ENCODE measurements around the gene MYCBP2. TPM values are rescaled to one million over a fixed set of nuclear protein-coding genes. Genes with fewer than 3 reads are reported as not detected.
"Not testable (repeated sequence)": the region's sequence is repeated elsewhere in the genome, so short reads cannot be mapped to it uniquely, and the experiment has no call there.

MYCBP2 gene
- total RNA-seq, 1 experiment from 2014 or later, result 51.8 TPM

GRCh38 chr13:77265336-77265735 is 61.6 kb downstream of the MYCBP2 start:
- Mint-ChIP-seq H3K9me3 (ENCODE audit: unreplicated experiment) (no peaks in the 10 kb centered on the region), H3K27ac (ENCODE audit: low read depth, unreplicated experiment) (no peak overlapping the region), H3K27me3 (ENCODE audit: insufficient read depth, unreplicated experiment) (no peaks in the 10 kb centered on the region), H3K36me3 (ENCODE audit: insufficient read depth, unreplicated experiment) (peaks cover 43% of the 10 kb centered on the region), H3K4me1 (ENCODE audit: insufficient read depth, unreplicated experiment) (no peaks in the 10 kb centered on the region), H3K4me3 (ENCODE audit: unreplicated experiment) (no peak overlapping the region)
- no peak for TF ChIP-seq CTCF (IDR thresholded peaks at IDR 0.05; ENCODE audit: unreplicated experiment)
- intact Hi-C loops (cut with micrococcal nuclease), result no loop called here
- POLR2A ChIA-PET, result interaction anchor here (0.6 to 1.2 kb wide), 4 partner anchors 20 to 63 kb away, joined by 3 to 4 read pairs (median 3); no protein-coding TSS in a partner anchor
- no TSS peak for BruUV-seq (replicated peaks)
- DNase-seq (ENCODE audit: unreplicated experiment), result no peak
- CTCF ChIA-PET, result interaction anchor here (1.0 kb wide), 1 partner anchor 300 kb away, joined by 6 read pairs; no protein-coding TSS in a partner anchor

- BruUV-seq (replicated peaks), result no TSS peak
- Mint-ChIP-seq H3K27ac (ENCODE audit: low read depth, unreplicated experiment) (no peak overlapping the region), H3K36me3 (ENCODE audit: insufficient read depth, unreplicated experiment) (peaks cover 40% of the 10 kb centered on the region), H3K9me3 (ENCODE audit: unreplicated experiment) (no peaks in the 10 kb centered on the region), H3K4me1 (ENCODE audit: insufficient read depth, unreplicated experiment) (no peaks in the 10 kb centered on the region), H3K27me3 (ENCODE audit: insufficient read depth, unreplicated experiment) (no peaks in the 10 kb centered on the region), H3K4me3 (ENCODE audit: unreplicated experiment) (no peak overlapping the region)
- ChIA-PET POLR2A (interaction anchor here (0.6 kb wide), 1 partner anchor 1435 kb away, joined by 3 read pairs; no protein-coding TSS in a partner anchor), CTCF (no interaction called here)
- intact Hi-C loops (cut with micrococcal nuclease), result no loop called here
- no peak for TF ChIP-seq CTCF (IDR thresholded peaks at IDR 0.05; ENCODE audit: unreplicated experiment)
- DNase-seq (ENCODE audit: unreplicated experiment), result no peak
These were observed 64.7 kb downstream of the MYCBP2 start for GRCh38 chr13:77262198-77262597.

- Mint-ChIP-seq H3K27ac (ENCODE audit: low read depth, unreplicated experiment) (no peak overlapping the region), H3K36me3 (ENCODE audit: insufficient read depth, unreplicated experiment) (peaks cover 13% of the 10 kb centered on the region), H3K4me1 (ENCODE audit: insufficient read depth, unreplicated experiment) (no peaks in the 10 kb centered on the region), H3K9me3 (ENCODE audit: unreplicated experiment) (no peaks in the 10 kb centered on the region), H3K27me3 (ENCODE audit: insufficient read depth, unreplicated experiment) (no peaks in the 10 kb centered on the region), H3K4me3 (ENCODE audit: unreplicated experiment) (no peak overlapping the region)
- POLR2A ChIA-PET, result no interaction called here
- CTCF ChIA-PET, result no interaction called here
- no TSS peak for BruUV-seq (replicated peaks)
- intact Hi-C loops (cut with micrococcal nuclease), result no loop called here
- no peak for DNase-seq (ENCODE audit: unreplicated experiment)
- no peak for TF ChIP-seq CTCF (IDR thresholded peaks at IDR 0.05; ENCODE audit: unreplicated experiment)
These were observed 75.9 kb downstream of the MYCBP2 start for GRCh38 chr13:77250975-77251374.

GRCh38 chr13:77245224-77245623 is 81.7 kb downstream of the MYCBP2 start:
- H3K27me3 Mint-ChIP-seq (ENCODE audit: insufficient read depth, unreplicated experiment); H3K4me1 Mint-ChIP-seq (ENCODE audit: insufficient read depth, unreplicated experiment); CTCF ChIA-PET; intact Hi-C loops (cut with micrococcal nuclease); DNase-seq (ENCODE audit: unreplicated experiment); H3K27ac Mint-ChIP-seq (ENCODE audit: low read depth, unreplicated experiment); H3K9me3 Mint-ChIP-seq (ENCODE audit: unreplicated experiment); H3K4me3 Mint-ChIP-seq (ENCODE audit: unreplicated experiment); BruUV-seq (replicated peaks): not testable (repeated sequence)
- H3K36me3 Mint-ChIP-seq (ENCODE audit: insufficient read depth, unreplicated experiment), result peaks cover 22% of the 10 kb centered on the region
- POLR2A ChIA-PET, result interaction anchor here (1.7 kb wide), 1 partner anchor 27 kb away, joined by 4 read pairs; no protein-coding TSS in a partner anchor

- no peak overlapping the region for H3K4me3 Mint-ChIP-seq (ENCODE audit: unreplicated experiment)
- no peak for DNase-seq (ENCODE audit: unreplicated experiment)
- H3K27me3 Mint-ChIP-seq (ENCODE audit: insufficient read depth, unreplicated experiment), result no peaks in the 10 kb centered on the region
These were observed 87.6 kb downstream of the MYCBP2 start for GRCh38 chr13:77239312-77239711.

More at GRCh38 chr13:77239312-77239711, 87.6 kb downstream of the MYCBP2 start:
- H3K9me3 Mint-ChIP-seq (ENCODE audit: unreplicated experiment), result no peaks in the 10 kb centered on the region
- no peak for TF ChIP-seq CTCF (IDR thresholded peaks at IDR 0.05; ENCODE audit: unreplicated experiment)
- peaks cover 24% of the 10 kb centered on the region for H3K36me3 Mint-ChIP-seq (ENCODE audit: insufficient read depth, unreplicated experiment)
- H3K4me1 Mint-ChIP-seq (ENCODE audit: insufficient read depth, unreplicated experiment), result no peaks in the 10 kb centered on the region
- intact Hi-C loops (cut with micrococcal nuclease), result no loop called here
- ChIA-PET POLR2A (no interaction called here), CTCF (no interaction called here)
- no peak overlapping the region for H3K27ac Mint-ChIP-seq (ENCODE audit: low read depth, unreplicated experiment)
- no TSS peak for BruUV-seq (replicated peaks)

All from MCF 10A (cell line).